Ishikawa (cell line): Measurements from ENCODE around the gene FAM204A.

Experiments
- CEBPB ChIP-seq: IDR thresholded peaks from 2 replicates; pipeline ENCODE4 v1.6.1; 2012
- CREB1 ChIP-seq: IDR thresholded peaks from 2 replicates; pipeline ENCODE4 v1.6.1; 2012; ENCODE audit warnings: low read depth
- EGR1 ChIP-seq: IDR thresholded peaks from 2 replicates; pipeline ENCODE4 v1.6.1; 2012
- EP300 ChIP-seq: IDR thresholded peaks from 2 replicates; pipeline ENCODE4 v1.6.1; 2012; ENCODE audit warnings: borderline replicate concordance
- FOXM1 ChIP-seq: IDR thresholded peaks from 2 replicates; pipeline ENCODE4 v1.6.1; 2012; ENCODE audit warnings: low read depth, borderline replicate concordance
- NFIC ChIP-seq: IDR thresholded peaks from 2 replicates; pipeline ENCODE4 v1.6.1; 2012
- RAD21 ChIP-seq: IDR thresholded peaks from 2 replicates; pipeline ENCODE4 v1.6.1; 2012; ENCODE audit warnings: low read depth
- TAF1 ChIP-seq: IDR thresholded peaks from 2 replicates; pipeline ENCODE4 v1.6.1; 2012; ENCODE audit warnings: low read depth, mild to moderate bottlenecking
- TCF12 ChIP-seq: IDR thresholded peaks from 2 replicates; pipeline ENCODE4 v1.6.1; 2012; ENCODE audit warnings: low read depth
- TEAD4 ChIP-seq: IDR thresholded peaks from 2 replicates; pipeline ENCODE4 v1.6.1; 2012
- YY1 ChIP-seq: IDR thresholded peaks from 2 replicates; pipeline ENCODE4 v1.6.1; 2012; ENCODE audit warnings: low read depth
- ZBTB7A ChIP-seq: IDR thresholded peaks from 2 replicates; pipeline ENCODE4 v1.6.1; 2012; ENCODE audit warnings: low read depth
- TF ChIP-seq, protein P1 (sequence below): IDR thresholded peaks from 2 replicates; pipeline ENCODE4 v1.6.1; 2012
- TF ChIP-seq, protein P2 (sequence below): IDR thresholded peaks from 2 replicates; pipeline ENCODE4 v1.6.1; 2012
- TF ChIP-seq, protein P3 (sequence below): IDR thresholded peaks from 2 replicates; pipeline ENCODE4 v1.6.1; 2012; ENCODE audit warnings: low read depth, mild to moderate bottlenecking

Gene FAM204A

DNA sequence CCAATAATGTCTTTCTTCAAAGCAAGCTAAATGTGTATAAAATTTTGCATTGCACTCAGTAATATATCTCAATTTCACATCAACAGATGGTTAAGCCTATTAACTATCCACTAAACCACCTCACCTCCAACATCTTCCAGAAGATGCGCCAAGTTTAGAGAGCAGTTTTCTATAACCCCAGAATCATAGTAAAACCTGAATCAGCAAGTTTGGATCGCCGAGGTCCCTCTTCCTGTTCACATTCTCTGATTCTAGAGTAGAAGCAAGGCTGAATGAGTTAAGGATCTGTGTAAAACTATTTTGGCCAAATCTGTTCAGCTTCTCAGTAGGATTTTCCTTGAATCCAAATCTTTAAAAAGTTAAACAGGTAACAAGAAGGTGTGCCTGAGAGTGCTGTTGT lies 1.4 kb upstream of the FAM204A start:
- TF ChIP-seq ZBTB7A: no peak
- TF ChIP-seq TCF12: no peak
- no peak for TF ChIP-seq YY1
- TF ChIP-seq RAD21: no peak
- no peak for TF ChIP-seq EP300
- TF ChIP-seq, protein P1, sequence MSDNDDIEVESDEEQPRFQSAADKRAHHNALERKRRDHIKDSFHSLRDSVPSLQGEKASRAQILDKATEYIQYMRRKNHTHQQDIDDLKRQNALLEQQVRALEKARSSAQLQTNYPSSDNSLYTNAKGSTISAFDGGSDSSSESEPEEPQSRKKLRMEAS: no peak
- no peak for TF ChIP-seq CEBPB
- TF ChIP-seq TAF1: no peak
- no peak for TF ChIP-seq EGR1
- TF ChIP-seq FOXM1: no peak
- no peak for TF ChIP-seq TEAD4
- TF ChIP-seq, protein P2, sequence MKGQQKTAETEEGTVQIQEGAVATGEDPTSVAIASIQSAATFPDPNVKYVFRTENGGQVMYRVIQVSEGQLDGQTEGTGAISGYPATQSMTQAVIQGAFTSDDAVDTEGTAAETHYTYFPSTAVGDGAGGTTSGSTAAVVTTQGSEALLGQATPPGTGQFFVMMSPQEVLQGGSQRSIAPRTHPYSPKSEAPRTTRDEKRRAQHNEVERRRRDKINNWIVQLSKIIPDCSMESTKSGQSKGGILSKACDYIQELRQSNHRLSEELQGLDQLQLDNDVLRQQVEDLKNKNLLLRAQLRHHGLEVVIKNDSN: no peak
- TF ChIP-seq, protein P3, sequence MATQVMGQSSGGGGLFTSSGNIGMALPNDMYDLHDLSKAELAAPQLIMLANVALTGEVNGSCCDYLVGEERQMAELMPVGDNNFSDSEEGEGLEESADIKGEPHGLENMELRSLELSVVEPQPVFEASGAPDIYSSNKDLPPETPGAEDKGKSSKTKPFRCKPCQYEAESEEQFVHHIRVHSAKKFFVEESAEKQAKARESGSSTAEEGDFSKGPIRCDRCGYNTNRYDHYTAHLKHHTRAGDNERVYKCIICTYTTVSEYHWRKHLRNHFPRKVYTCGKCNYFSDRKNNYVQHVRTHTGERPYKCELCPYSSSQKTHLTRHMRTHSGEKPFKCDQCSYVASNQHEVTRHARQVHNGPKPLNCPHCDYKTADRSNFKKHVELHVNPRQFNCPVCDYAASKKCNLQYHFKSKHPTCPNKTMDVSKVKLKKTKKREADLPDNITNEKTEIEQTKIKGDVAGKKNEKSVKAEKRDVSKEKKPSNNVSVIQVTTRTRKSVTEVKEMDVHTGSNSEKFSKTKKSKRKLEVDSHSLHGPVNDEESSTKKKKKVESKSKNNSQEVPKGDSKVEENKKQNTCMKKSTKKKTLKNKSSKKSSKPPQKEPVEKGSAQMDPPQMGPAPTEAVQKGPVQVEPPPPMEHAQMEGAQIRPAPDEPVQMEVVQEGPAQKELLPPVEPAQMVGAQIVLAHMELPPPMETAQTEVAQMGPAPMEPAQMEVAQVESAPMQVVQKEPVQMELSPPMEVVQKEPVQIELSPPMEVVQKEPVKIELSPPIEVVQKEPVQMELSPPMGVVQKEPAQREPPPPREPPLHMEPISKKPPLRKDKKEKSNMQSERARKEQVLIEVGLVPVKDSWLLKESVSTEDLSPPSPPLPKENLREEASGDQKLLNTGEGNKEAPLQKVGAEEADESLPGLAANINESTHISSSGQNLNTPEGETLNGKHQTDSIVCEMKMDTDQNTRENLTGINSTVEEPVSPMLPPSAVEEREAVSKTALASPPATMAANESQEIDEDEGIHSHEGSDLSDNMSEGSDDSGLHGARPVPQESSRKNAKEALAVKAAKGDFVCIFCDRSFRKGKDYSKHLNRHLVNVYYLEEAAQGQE: no peak
- no peak for TF ChIP-seq NFIC
- TF ChIP-seq CREB1: no peak

- TF ChIP-seq CREB1 (no peak), TAF1 (no peak), TCF12 (no peak), CEBPB (no peak), FOXM1 (no peak), EP300 (no peak), EGR1 (no peak), YY1 (no peak), NFIC (no peak), ZBTB7A (no peak)
- TF ChIP-seq, protein P1: no peak
- TF ChIP-seq, protein P3: no peak
- TF ChIP-seq, protein P2: no peak
These were observed 991 bp upstream of the FAM204A start for GRCh38 chr10:118343115-118343514.

GRCh38 chr10:118342638-118343020 lies 505 bp upstream of the FAM204A start:
- TF ChIP-seq TCF12: no peak
- no peak for TF ChIP-seq EP300
- TF ChIP-seq TEAD4: no peak
- no peak for TF ChIP-seq EGR1
- TF ChIP-seq FOXM1: no peak
- no peak for TF ChIP-seq YY1
- TF ChIP-seq ZBTB7A: no peak
- TF ChIP-seq, protein P3: no peak
- no peak for TF ChIP-seq NFIC
- no peak for TF ChIP-seq RAD21
- TF ChIP-seq, protein P2: no peak
- TF ChIP-seq CEBPB: no peak
- no peak for TF ChIP-seq CREB1
- TF ChIP-seq TAF1: no peak
- TF ChIP-seq, protein P1: no peak; the same call in 1 of the 2 replicates

DNA sequence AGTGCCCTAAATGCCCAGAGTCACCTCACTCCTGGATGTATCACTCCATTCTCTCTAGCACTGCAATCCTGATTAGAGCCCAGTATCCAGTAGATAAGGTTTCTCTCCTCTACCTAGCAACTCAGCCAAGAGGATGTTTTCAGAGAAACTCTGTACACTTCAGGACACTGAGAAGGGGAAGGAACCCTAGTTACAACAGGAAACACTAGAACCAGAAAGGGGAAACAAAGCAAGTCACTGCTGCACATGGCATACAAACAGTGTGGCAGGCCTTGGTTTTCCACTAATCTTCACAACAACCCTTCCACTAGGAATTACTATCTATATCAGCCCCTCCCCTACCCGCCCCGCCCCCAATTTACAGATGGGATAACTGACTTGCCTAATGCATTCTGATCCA lies 1.6 kb downstream of the FAM204A start:
- TF ChIP-seq NFIC: no peak
- no peak for TF ChIP-seq FOXM1
- TF ChIP-seq EGR1: no peak
- TF ChIP-seq, protein P2: no peak
- TF ChIP-seq YY1: no peak
- TF ChIP-seq CEBPB: no peak
- TF ChIP-seq EP300: no peak
- no peak for TF ChIP-seq CREB1
- TF ChIP-seq RAD21: no peak
- no peak for TF ChIP-seq TEAD4
- TF ChIP-seq ZBTB7A: no peak
- TF ChIP-seq, protein P3: no peak
- TF ChIP-seq, protein P1: no peak
- no peak for TF ChIP-seq TAF1
- no peak for TF ChIP-seq TCF12
